Parathyroid adenoma (tissue), 2 donors: ENCODE data around the gene TACC3.

Experiments
- H2AFZ ChIP-seq: fragments of 300-600 bp; sonication (generic); one replicate; pipeline ENCODE4 v1.7.0; 2017; ENCODE audit warnings: antibody characterized with exemption, mild to moderate bottlenecking
- H3K27ac ChIP-seq: fragments of 300-600 bp; sonication (generic); one replicate; pipeline ENCODE4 v1.7.0; 2017
- H3K27me3 ChIP-seq: fragments of 300-600 bp; sonication (generic); one replicate; pipeline ENCODE4 v1.7.0; 2017; ENCODE audit warnings: low read length; ENCODE audit not compliant: control insufficient read depth, insufficient read depth
- H3K36me3 ChIP-seq: fragments of 300-600 bp; sonication (generic); one replicate; pipeline ENCODE4 v1.7.0; 2017; ENCODE audit warnings: low read length; ENCODE audit not compliant: control insufficient read depth, insufficient read depth
- H3K4me1 ChIP-seq: fragments of 300-600 bp; sonication (generic); one replicate; pipeline ENCODE4 v1.7.0; 2017; ENCODE audit warnings: control low read depth
- H3K4me2 ChIP-seq: fragments of 300-600 bp; sonication (generic); one replicate; pipeline ENCODE4 v1.7.0; 2017; ENCODE audit warnings: low read length
- H3K4me3 ChIP-seq: fragments of 300-600 bp; sonication (generic); one replicate; pipeline ENCODE4 v1.7.0; 2017; ENCODE audit warnings: low read depth, low read length
- H3K79me2 ChIP-seq: fragments of 300-600 bp; sonication (generic); one replicate; pipeline ENCODE4 v1.7.0; 2017; ENCODE audit warnings: control low read depth
- H3K9ac ChIP-seq: fragments of 300-600 bp; sonication (generic); one replicate; pipeline ENCODE4 v1.7.0; 2017; ENCODE audit warnings: mild to moderate bottlenecking
- H3K9me3 ChIP-seq: fragments of 300-600 bp; sonication (generic); one replicate; pipeline ENCODE4 v1.7.0; 2017; ENCODE audit warnings: low read length; ENCODE audit not compliant: control insufficient read depth
- TF ChIP-seq, protein P1 (sequence below): fragments of 300-600 bp; sonication (generic); IDR thresholded peaks from one replicate; pipeline ENCODE4 v1.7.0; 2017; ENCODE audit warnings: antibody characterized with exemption, mild to moderate bottlenecking
- donor health status: primary hyperparathyroidism.

The TACC3 gene

DNA sequence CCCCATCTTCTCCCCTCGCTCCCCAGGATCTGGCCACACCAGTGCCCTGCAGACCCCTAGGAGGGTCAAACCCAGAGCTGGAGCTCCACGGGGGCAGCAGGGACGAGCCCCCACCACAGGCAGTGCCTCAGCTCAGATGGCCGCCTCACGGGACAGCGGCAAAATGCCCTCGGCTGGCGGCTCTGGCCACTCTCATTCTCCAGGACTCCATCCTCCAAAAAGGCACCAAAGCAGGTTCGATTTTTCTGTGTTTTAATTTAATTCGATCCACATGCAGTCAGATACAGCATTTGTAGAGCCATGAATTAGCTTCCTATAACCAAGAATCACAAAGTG lies 45.6 kb upstream of the TACC3 start:
- Histone ChIP-seq H3K36me3 (no peaks in the 10 kb centered on the region), H3K4me3 (no peak overlapping the region), H3K4me2 (no peak overlapping the region), H2AFZ (no peak overlapping the region), H3K4me1 (no peaks in the 10 kb centered on the region), H3K79me2 (no peaks in the 10 kb centered on the region), H3K27me3 (no peaks in the 10 kb centered on the region), H3K9ac (no peak overlapping the region), H3K27ac (no peak overlapping the region), H3K9me3 (no peaks in the 10 kb centered on the region)
- TF ChIP-seq, protein P1, sequence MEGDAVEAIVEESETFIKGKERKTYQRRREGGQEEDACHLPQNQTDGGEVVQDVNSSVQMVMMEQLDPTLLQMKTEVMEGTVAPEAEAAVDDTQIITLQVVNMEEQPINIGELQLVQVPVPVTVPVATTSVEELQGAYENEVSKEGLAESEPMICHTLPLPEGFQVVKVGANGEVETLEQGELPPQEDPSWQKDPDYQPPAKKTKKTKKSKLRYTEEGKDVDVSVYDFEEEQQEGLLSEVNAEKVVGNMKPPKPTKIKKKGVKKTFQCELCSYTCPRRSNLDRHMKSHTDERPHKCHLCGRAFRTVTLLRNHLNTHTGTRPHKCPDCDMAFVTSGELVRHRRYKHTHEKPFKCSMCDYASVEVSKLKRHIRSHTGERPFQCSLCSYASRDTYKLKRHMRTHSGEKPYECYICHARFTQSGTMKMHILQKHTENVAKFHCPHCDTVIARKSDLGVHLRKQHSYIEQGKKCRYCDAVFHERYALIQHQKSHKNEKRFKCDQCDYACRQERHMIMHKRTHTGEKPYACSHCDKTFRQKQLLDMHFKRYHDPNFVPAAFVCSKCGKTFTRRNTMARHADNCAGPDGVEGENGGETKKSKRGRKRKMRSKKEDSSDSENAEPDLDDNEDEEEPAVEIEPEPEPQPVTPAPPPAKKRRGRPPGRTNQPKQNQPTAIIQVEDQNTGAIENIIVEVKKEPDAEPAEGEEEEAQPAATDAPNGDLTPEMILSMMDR = no peak

DNA sequence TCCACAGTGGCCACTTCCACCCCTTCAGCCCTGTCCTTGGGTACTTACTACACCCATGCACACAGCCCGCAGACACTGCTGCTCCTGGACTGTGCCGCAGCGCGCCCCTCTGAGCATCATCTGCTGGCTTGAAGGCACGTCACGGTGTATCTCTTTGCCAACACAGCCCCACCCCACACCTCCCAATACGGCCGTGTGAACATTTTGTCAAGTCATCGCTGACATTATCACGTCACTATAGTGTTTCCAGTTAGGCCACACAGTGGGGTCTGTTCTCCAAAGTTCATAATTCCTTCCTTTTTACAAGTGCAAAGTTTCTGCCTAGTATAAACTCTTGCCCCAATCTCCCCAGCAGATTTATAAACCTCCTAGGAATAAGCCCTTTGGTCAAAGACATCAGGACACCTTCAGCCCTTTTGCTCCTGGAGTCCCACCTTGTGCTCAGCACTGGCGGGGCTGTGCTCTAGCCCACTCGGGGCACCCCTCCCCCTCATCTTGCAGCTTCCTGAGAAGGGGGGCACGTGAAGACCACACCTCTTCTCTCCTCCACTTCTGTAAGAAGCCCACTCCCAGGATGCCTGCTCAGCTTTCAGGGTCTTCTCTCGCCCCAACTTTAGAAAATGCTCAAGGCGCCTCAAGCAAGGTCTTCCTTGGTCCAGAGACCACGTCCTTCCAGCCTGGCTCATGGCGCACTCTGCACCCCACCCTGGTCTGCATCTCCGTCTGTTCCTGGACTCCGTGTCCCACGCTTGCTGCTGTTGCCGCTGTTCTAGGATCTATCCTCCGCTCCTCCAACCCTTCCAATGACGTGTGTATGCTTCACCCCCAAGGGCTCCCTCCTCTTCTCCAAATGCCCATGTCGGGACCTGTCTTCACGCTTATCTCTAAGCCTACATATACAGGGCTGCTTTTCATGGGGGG lies 44.5 kb upstream of the TACC3 start:
- Histone ChIP-seq H3K27me3 (no peaks in the 10 kb centered on the region), H3K27ac (no peak overlapping the region), H3K4me2 (no peak overlapping the region), H3K36me3 (no peaks in the 10 kb centered on the region), H2AFZ (no peak overlapping the region), H3K9me3 (no peaks in the 10 kb centered on the region), H3K79me2 (no peaks in the 10 kb centered on the region), H3K4me3 (no peak overlapping the region), H3K4me1 (no peaks in the 10 kb centered on the region), H3K9ac (no peak overlapping the region)
- TF ChIP-seq, protein P1 = no peak

DNA sequence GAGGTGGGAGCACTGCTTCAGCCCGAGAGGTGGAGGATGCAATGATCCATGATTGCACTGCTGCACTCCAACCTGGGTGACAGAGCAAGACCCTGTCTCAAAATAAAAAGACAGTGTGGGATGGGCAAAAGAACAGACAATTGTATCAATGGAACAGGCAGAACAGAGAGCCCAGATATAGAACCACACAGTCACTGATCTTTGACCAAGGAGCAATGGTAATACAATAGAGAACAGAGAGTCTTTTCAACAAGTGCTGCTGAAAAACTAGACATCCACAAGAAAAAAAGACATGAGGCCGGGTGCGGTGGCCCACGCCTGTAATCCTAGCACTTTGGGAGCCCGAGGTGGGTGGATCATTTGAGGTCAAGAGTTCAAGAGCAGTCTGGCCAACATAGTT lies 43.1 kb upstream of the TACC3 start:
- H3K4me3 ChIP-seq = no peak overlapping the region
- H2AFZ ChIP-seq = no peak overlapping the region
- no peak overlapping the region for H3K9ac ChIP-seq
- H3K79me2 ChIP-seq = no peaks in the 10 kb centered on the region
- no peaks in the 10 kb centered on the region for H3K4me1 ChIP-seq
- H3K4me2 ChIP-seq = no peak overlapping the region
- H3K27ac ChIP-seq = no peak overlapping the region
- no peaks in the 10 kb centered on the region for H3K36me3 ChIP-seq
- TF ChIP-seq, protein P1 = no peak
- no peaks in the 10 kb centered on the region for H3K9me3 ChIP-seq
- H3K27me3 ChIP-seq = no peaks in the 10 kb centered on the region

DNA sequence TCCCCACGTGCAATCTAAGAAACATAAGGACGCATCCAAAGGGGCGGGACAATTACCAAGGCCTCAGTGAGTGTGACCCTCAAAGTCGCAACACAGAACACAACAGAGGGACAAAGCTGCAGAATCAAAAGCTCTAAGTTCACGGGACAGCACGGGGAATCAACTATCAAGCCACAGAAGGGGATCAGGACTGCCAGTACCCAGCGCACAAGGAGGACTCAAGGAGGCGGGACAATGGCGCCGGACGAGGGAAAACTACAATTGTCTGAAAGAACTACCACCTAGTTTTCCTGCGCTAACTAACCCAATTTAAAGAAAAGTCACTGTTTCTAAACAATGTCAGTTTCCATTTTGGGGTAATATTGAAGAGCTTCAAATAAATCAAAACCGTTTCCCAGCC lies 38.5 kb upstream of the TACC3 start:
- H3K4me3 ChIP-seq = peak overlapping the region; percentile 52
- H3K9me3 ChIP-seq = no peaks in the 10 kb centered on the region
- TF ChIP-seq, protein P1 = no peak
- H3K27me3 ChIP-seq = no peaks in the 10 kb centered on the region
- H3K9ac ChIP-seq = no peak overlapping the region
- no peaks in the 10 kb centered on the region for H3K36me3 ChIP-seq
- no peak overlapping the region for H3K27ac ChIP-seq
- no peak overlapping the region for H2AFZ ChIP-seq
- no peaks in the 10 kb centered on the region for H3K4me1 ChIP-seq
- H3K79me2 ChIP-seq = no peaks in the 10 kb centered on the region
- peak overlapping the region; percentile 15 for H3K4me2 ChIP-seq

DNA sequence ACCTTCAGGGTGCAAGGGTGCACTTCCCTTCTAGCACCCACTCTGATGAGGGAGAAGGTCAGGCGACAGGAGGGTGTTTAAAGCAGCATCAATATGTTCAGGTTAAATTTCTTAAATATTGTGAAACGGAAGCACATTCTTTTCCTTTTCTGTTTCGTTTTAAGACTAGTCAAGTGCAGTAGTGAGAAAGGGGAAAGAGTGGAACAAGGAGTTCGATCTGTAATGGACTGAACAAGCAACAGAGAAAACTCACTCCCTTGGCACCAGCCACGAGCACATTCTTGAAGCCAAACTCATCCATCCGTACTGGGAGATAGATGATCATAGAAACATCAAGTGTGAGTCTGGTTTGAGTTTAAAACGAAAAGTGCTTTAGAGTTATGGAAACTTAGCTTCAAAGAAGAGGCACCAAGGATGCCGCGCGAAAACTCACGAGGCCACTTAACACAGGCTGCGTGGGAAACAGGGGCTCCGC lies 38.0 kb upstream of the TACC3 start:
- no peaks in the 10 kb centered on the region for H3K36me3 ChIP-seq
- H3K4me1 ChIP-seq = no peaks in the 10 kb centered on the region
- peak overlapping the region; percentile 52 for H3K4me3 ChIP-seq
- no peaks in the 10 kb centered on the region for H3K9me3 ChIP-seq
- peak overlapping the region; percentile 23 for H2AFZ ChIP-seq
- no peak overlapping the region for H3K27ac ChIP-seq
- peak overlapping the region; percentile 15 for H3K4me2 ChIP-seq
- no peaks in the 10 kb centered on the region for H3K27me3 ChIP-seq
- TF ChIP-seq, protein P1 = no peak
- no peaks in the 10 kb centered on the region for H3K79me2 ChIP-seq
- no peak overlapping the region for H3K9ac ChIP-seq
